GM12875 (cell line): ENCODE measurements around the gene CACNA1F.

Source experiments
- H3K4me3 ChIP-seq: one replicate; pipeline ENCODE4 v1.5.1; 2011; ENCODE audit warnings: low read depth, low read length, control low read depth
- CTCF ChIP-seq: IDR thresholded peaks from 2 replicates; pipeline ENCODE4 v1.5.1; 2011; ENCODE audit warnings: low read depth, mild to moderate bottlenecking, control low read depth, inconsistent platforms, low read length, moderate library complexity, borderline replicate concordance; ENCODE audit not compliant: insufficient read depth

CACNA1F gene

GRCh38 chrX:49233176-49233575, at the start of gene CACNA1F:
Gene CACNA1F, minus strand, starts transcription at chrX:49233340. Its CDS starts 31 bp downstream, at chrX:49233309.
- no peak for TF ChIP-seq CTCF
- no peak within 1 kb of the TSS for H3K4me3 ChIP-seq

DNA sequence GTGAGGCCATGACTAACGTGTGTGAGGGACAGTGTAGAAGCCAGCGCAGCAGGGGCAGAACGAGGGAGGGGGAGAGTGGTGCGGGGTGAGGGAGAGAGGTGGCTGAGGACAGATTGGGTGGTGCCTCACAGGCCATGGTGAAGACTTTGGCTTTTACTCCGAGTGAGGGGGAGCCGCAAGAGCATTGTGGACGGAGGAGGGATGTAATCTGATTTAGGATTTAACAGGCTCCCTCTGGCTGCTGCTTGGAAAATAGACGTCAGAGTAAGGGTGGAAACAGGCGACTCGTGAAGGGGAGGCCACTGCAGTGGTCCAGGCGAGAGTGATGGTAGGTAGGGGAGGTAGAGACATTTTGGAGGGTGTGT, 49.5 kb upstream of the CACNA1F start:
- TF ChIP-seq CTCF: no peak
- no peak overlapping the region for H3K4me3 ChIP-seq

DNA sequence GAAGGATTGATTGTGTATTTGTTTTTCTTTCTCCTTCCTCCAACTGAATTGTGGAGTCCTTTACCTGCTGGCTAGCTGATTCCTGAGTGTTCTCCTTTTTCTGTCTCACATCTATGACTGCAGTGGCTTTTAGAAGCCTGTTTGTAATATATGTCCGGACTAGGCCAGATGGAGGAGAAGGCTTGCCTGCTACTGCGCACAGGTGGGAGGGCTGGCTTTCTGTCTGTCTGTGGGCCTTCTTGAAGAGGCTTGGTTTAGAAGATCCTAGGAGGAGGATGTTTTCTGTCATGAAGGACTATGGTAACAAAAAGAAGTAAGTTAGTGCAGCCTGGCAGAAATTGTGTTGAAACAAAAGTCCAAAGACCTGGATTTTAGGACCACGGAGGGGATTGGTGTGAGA, 44.9 kb upstream of the CACNA1F start:
- no peak for TF ChIP-seq CTCF
- no peak overlapping the region for H3K4me3 ChIP-seq

DNA sequence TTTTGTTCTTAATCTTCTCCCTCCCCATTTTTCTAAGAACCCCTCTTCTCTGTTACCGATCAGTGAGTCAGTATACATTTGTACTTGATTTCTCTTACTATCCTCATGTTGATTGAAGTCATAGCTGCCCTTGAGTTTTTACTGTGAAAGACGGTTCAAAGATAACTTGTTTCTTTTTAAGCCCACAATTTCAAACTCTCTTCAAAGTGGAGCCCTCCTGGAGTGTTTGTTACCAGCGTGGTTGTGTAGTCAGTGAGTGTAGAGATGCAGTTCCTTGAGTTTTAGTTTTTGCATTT, 44.3 kb upstream of the CACNA1F start:
- no peak overlapping the region for H3K4me3 ChIP-seq
- TF ChIP-seq CTCF: no peak

GRCh38 chrX:49276671-49277534, 43.8 kb upstream of the CACNA1F start:
- no peak for TF ChIP-seq CTCF
- H3K4me3 ChIP-seq: no peak overlapping the region

DNA sequence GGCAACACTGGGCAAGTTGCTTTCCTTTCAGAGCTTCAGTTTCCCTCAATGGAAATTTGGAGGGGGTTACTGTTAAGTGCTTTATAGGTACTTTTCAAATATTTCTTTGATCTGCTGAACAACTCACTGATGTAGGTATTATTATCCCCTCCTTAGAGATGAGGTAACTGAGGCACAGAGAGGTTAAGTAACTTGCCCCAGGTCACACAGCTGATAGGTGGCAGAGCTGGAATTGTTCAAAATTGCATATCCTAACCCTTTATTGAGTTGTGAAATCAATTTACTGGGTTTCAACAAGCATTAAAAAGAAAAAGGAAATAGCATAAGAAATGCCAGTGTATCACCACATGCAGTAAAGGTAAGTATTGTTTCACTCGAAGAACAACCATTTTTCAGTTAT, 43.1 kb upstream of the CACNA1F start:
- TF ChIP-seq CTCF: no peak
- H3K4me3 ChIP-seq: no peak overlapping the region

DNA sequence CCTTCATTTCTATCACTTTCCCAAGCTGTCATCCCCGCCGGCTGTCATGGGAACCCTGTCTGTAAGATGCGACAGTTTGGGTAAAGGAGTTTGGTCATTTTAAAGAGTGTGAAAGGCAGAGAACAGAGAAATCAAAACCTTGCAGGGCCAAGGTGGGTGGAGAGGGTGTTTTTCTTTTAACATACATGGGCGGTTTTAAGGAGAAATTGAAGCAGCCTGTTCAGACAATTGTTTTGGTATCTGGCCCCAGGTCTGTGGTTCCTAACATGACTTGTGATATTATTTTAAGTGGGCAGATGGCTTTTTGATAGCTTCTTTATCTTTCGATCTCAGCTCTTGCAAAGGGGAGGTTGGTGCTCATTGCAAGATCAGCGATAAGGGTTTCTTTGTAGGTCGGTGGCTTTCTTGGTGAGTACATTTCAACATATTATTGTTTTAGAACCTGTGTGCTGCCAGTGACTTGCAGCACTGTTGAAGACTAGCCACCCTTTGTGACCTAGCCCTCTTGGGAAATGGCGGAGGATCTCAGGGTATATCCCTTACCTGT, 40.1 kb upstream of the CACNA1F start:
- no peak overlapping the region for H3K4me3 ChIP-seq
- TF ChIP-seq CTCF: no peak
